Neural cell (in vitro differentiated cells): ENCODE measurements around the gene CEP192. TPM values are rescaled to one million over a fixed set of nuclear protein-coding genes. Genes with fewer than 3 reads are reported as not detected.

ENCODE experiments used
- H2AFZ ChIP-seq: fragments of 200-600, 300-800 bp; sonication (generic), shearing (Covaris generic); 2 replicates; pipeline ENCODE4 v1.6.0; 2014; ENCODE audit warnings: low read depth, mild to moderate bottlenecking, antibody characterized with exemption, low read length, moderate library complexity
- H3F3A ChIP-seq: fragments of 200-600 bp; shearing (Covaris generic); 2 replicates; pipeline ENCODE4 v1.6.1; 2016; ENCODE audit warnings: mild to moderate bottlenecking, moderate library complexity, mixed read lengths, antibody characterized with exemption, low read length; ENCODE audit not compliant: insufficient read depth, poor library complexity, severe bottlenecking
- H3K27ac ChIP-seq: fragments of 200-600, 300-800 bp; sonication (generic), shearing (Covaris generic); 2 replicates; pipeline ENCODE4 v1.5.1; 2014; ENCODE audit warnings: mild to moderate bottlenecking, low read length, moderate library complexity
- H3K27me3 ChIP-seq: fragments of 300-800, 200-600 bp; sonication (generic), shearing (Covaris generic); 2 replicates; pipeline ENCODE4 v1.6.0; 2014; ENCODE audit warnings: mild to moderate bottlenecking, low read depth, low read length, moderate library complexity; ENCODE audit not compliant: insufficient read depth
- H3K36me3 ChIP-seq: fragments of 300-800, 200-600 bp; sonication (generic), shearing (Covaris generic); 2 replicates; pipeline ENCODE4 v1.5.1; 2014; ENCODE audit warnings: mild to moderate bottlenecking, antibody characterized with exemption, low read length, moderate library complexity; ENCODE audit not compliant: insufficient read depth
- H3K4me2 ChIP-seq: fragments of 300-800, 200-600 bp; sonication (generic), shearing (Covaris generic); 2 replicates; pipeline ENCODE4 v1.6.0; 2014; ENCODE audit warnings: mild to moderate bottlenecking, low read length
- H3K4me3 ChIP-seq: fragments of 300-800, 200-600 bp; sonication (generic), shearing (Covaris generic); 2 replicates; pipeline ENCODE4 v1.5.1; 2014; ENCODE audit warnings: mild to moderate bottlenecking, low read length, moderate library complexity
- H3K79me2 ChIP-seq: fragments of 200-600 bp; shearing (Covaris generic); replicated peaks from 2 replicates; pipeline ENCODE4 v1.6.0; 2014; ENCODE audit warnings: mild to moderate bottlenecking, low read length, moderate library complexity; ENCODE audit not compliant: insufficient read depth
- H3K9ac ChIP-seq: fragments of 300-800, 200-600 bp; sonication (generic), shearing (Covaris generic); 2 replicates; pipeline ENCODE4 v1.6.1; 2016; ENCODE audit warnings: mild to moderate bottlenecking, low read length, mixed read lengths
- H3K9me2 ChIP-seq: fragments of 200-600 bp; shearing (Covaris generic); 2 replicates; pipeline ENCODE4 v1.6.1; 2016; ENCODE audit warnings: mild to moderate bottlenecking, low read length, mixed read lengths; ENCODE audit not compliant: insufficient read depth
- H3K9me3 ChIP-seq: fragments of 200-600, 300-800 bp; sonication (generic), shearing (Covaris generic); 2 replicates; pipeline ENCODE4 v1.6.1; 2016; ENCODE audit warnings: mild to moderate bottlenecking, mixed run types, low read length, moderate library complexity, mixed read lengths
- H4K20me1 ChIP-seq: fragments of 200-600 bp; shearing (Covaris generic); 2 replicates; pipeline ENCODE4 v1.6.1; 2016; ENCODE audit warnings: mild to moderate bottlenecking, mixed run types; ENCODE audit not compliant: insufficient read depth
- CTCF ChIP-seq: fragments of 450-650 bp; IDR thresholded peaks from 2 replicates; pipeline ENCODE4 v1.5.1; 2014; ENCODE audit warnings: antibody characterized with exemption, mild to moderate bottlenecking, moderate library complexity; ENCODE audit not compliant: poor library complexity, severe bottlenecking
- EP300 ChIP-seq: fragments of 450-650 bp; conservative IDR thresholded peaks from 2 replicates; pipeline ENCODE4 v1.6.1; 2014; ENCODE audit warnings: antibody characterized with exemption, mild to moderate bottlenecking, moderate library complexity; ENCODE audit not compliant: poor library complexity, severe bottlenecking
- EZH2 ChIP-seq: fragments of 200-600, 300-800 bp; shearing (Covaris generic), sonication (generic); IDR thresholded peaks from 2 replicates; pipeline ENCODE4 v1.6.1; 2014; ENCODE audit warnings: antibody characterized with exemption, low read length, borderline replicate concordance, mild to moderate bottlenecking; ENCODE audit not compliant: insufficient read depth, poor library complexity, severe bottlenecking
- MXI1 ChIP-seq: fragments of 450-650 bp; conservative IDR thresholded peaks from 2 replicates; pipeline ENCODE4 v1.6.1; 2014; ENCODE audit warnings: antibody characterized with exemption, mild to moderate bottlenecking; ENCODE audit not compliant: poor library complexity, severe bottlenecking
- POLR2AphosphoS5 ChIP-seq: IDR thresholded peaks from 2 replicates; pipeline ENCODE4 v1.6.1; 2012
- RAD21 ChIP-seq: fragments of 450-650 bp; conservative IDR thresholded peaks from 2 replicates; pipeline ENCODE4 v1.6.1; 2014; ENCODE audit warnings: antibody characterized with exemption, mild to moderate bottlenecking, moderate library complexity
- SMC3 ChIP-seq: fragments of 450-650 bp; conservative IDR thresholded peaks from 2 replicates; pipeline ENCODE4 v1.6.1; 2014; ENCODE audit warnings: antibody characterized with exemption, mild to moderate bottlenecking, moderate library complexity; ENCODE audit not compliant: poor library complexity
- TAF1 ChIP-seq: IDR thresholded peaks from 2 replicates; pipeline ENCODE4 v1.6.1; 2012; ENCODE audit warnings: low read depth
- polyA plus RNA-seq: library from polyadenylated mRNA; depleted of rRNA; stranded (reverse); fragments of >200 nt; gene quantifications from 2 replicates; pipeline ENCODE4 v1.2.3, GENCODE V29; 2014
- TF ChIP-seq, protein P1 (sequence below): IDR thresholded peaks from 2 replicates; pipeline ENCODE4 v1.6.1; 2012; ENCODE audit warnings: borderline replicate concordance

The CEP192 gene
- polyA plus RNA-seq, 1 donor from 2014 or later, result 28.1 TPM

DNA sequence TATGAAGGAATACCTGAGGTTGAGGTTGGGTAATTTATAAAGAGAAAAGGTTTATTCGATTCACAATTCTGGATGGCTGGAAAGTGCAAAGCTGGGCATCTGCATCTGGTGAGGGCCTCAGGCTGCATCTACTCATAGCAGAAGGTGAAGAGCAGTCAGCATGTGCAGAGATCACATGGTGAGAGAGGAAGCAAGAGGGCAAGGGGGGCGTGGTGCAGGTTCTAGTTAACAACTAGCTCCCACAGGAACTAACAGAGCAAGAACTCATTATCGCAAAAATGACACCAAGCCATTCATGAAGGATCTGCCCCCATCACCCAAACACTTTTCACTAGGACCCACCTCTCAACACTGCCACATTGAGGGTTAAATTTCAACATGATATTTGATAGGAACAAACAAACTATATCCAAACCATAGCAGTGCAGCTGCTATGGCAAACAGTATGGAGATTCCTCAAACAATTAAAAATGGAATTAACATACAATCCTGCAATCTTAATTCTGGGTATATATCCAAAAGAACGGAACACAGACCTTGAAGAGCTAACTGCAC is 154.6 kb downstream of the CEP192 start:
- Histone ChIP-seq H2AFZ (no peak overlapping the region), H3K9me3 (peaks cover 5% of the 10 kb centered on the region), H3K79me2 (no peaks in the 10 kb centered on the region), H4K20me1 (no peaks in the 10 kb centered on the region), H3K4me3 (no peak overlapping the region), H3K27me3 (no peaks in the 10 kb centered on the region), H3K9me2 (no peaks in the 10 kb centered on the region), H3F3A (no peaks in the 10 kb centered on the region), H3K4me2 (no peak overlapping the region), H3K36me3 (no peaks in the 10 kb centered on the region), H3K27ac (no peak overlapping the region), H3K9ac (no peak overlapping the region)
- TF ChIP-seq SMC3 (no peak), POLR2AphosphoS5 (no peak), TAF1 (no peak)

DNA sequence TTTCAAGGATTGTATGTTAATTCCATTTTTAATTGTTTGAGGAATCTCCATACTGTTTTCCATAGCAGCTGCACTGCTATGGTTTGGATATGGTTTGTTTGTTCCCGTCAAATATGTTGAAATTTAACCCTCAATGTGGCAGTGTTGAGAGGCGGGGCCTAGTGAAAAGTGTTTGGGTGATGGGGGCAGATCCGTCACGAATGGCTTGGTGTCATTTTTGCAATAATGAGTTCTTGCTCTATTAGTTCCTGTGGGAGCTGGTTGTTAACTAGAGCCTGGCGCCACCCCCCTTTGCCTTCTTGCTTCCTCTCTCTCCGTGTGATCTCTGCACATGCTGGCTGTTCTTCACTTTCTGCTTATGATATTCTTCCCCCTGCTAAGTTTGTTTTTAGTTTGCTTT is 156.0 kb downstream of the CEP192 start:
- Histone ChIP-seq H3K9me3 (peaks cover 5% of the 10 kb centered on the region), H3K4me3 (no peak overlapping the region), H2AFZ (no peak overlapping the region), H3K9me2 (no peaks in the 10 kb centered on the region), H4K20me1 (no peaks in the 10 kb centered on the region), H3K27me3 (no peaks in the 10 kb centered on the region), H3K79me2 (no peaks in the 10 kb centered on the region), H3K27ac (no peak overlapping the region), H3K36me3 (no peaks in the 10 kb centered on the region), H3K4me2 (no peak overlapping the region), H3K9ac (no peak overlapping the region), H3F3A (no peaks in the 10 kb centered on the region)
- no peak for TF ChIP-seq POLR2AphosphoS5
- TF ChIP-seq SMC3, result no peak
- TF ChIP-seq MXI1, result no peak
- TF ChIP-seq TAF1, result no peak
- TF ChIP-seq EP300, result no peak
- no peak for TF ChIP-seq RAD21
- no peak for TF ChIP-seq CTCF
- TF ChIP-seq, protein P1, sequence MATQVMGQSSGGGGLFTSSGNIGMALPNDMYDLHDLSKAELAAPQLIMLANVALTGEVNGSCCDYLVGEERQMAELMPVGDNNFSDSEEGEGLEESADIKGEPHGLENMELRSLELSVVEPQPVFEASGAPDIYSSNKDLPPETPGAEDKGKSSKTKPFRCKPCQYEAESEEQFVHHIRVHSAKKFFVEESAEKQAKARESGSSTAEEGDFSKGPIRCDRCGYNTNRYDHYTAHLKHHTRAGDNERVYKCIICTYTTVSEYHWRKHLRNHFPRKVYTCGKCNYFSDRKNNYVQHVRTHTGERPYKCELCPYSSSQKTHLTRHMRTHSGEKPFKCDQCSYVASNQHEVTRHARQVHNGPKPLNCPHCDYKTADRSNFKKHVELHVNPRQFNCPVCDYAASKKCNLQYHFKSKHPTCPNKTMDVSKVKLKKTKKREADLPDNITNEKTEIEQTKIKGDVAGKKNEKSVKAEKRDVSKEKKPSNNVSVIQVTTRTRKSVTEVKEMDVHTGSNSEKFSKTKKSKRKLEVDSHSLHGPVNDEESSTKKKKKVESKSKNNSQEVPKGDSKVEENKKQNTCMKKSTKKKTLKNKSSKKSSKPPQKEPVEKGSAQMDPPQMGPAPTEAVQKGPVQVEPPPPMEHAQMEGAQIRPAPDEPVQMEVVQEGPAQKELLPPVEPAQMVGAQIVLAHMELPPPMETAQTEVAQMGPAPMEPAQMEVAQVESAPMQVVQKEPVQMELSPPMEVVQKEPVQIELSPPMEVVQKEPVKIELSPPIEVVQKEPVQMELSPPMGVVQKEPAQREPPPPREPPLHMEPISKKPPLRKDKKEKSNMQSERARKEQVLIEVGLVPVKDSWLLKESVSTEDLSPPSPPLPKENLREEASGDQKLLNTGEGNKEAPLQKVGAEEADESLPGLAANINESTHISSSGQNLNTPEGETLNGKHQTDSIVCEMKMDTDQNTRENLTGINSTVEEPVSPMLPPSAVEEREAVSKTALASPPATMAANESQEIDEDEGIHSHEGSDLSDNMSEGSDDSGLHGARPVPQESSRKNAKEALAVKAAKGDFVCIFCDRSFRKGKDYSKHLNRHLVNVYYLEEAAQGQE, result no peak
- no peak for TF ChIP-seq EZH2

GRCh38 chr18:13151656-13152055 is 160.5 kb downstream of the CEP192 start:
- H3K9me3 ChIP-seq, result no peaks in the 10 kb centered on the region
- no peak for TF ChIP-seq SMC3
- no peak for TF ChIP-seq POLR2AphosphoS5
- TF ChIP-seq TAF1, result no peak
- TF ChIP-seq, protein P1, result no peak
- no peak for TF ChIP-seq RAD21
- TF ChIP-seq EZH2, result no peak
- TF ChIP-seq MXI1, result no peak
- TF ChIP-seq CTCF, result no peak
- TF ChIP-seq EP300, result no peak
- no peak overlapping the region for H3K4me2 ChIP-seq
- no peaks in the 10 kb centered on the region for H3K79me2 ChIP-seq
- H3K9me2 ChIP-seq, result no peaks in the 10 kb centered on the region
- H3K27me3 ChIP-seq, result no peaks in the 10 kb centered on the region
- no peaks in the 10 kb centered on the region for H3K36me3 ChIP-seq
- no peak overlapping the region for H3K4me3 ChIP-seq
- H4K20me1 ChIP-seq, result no peaks in the 10 kb centered on the region
- H3K27ac ChIP-seq, result no peak overlapping the region
- no peaks in the 10 kb centered on the region for H3F3A ChIP-seq
- H3K9ac ChIP-seq, result no peak overlapping the region
- no peak overlapping the region for H2AFZ ChIP-seq
